ENCODE results near the gene TIMP3.

The TIMP3 gene

GRCh38 chr22:32858957-32859356 is 57.5 kb downstream of the TIMP3 start:
- TF ChIP-seq CTCF (IDR thresholded peaks at IDR 0.05; ENCODE audit: control insufficient read depth, insufficient read depth, low read depth, low read length, missing control alignments) = no peak
- H3K4me3 ChIP-seq (ENCODE audit: control insufficient read depth, low read depth, low read length) = no peak overlapping the region
- DNase-seq (ENCODE audit: low read depth) = no peak

- no peak for DNase-seq (ENCODE audit: low read depth)
- H3K4me3 ChIP-seq (ENCODE audit: control insufficient read depth, low read depth, low read length) = no peak overlapping the region
- TF ChIP-seq CTCF (IDR thresholded peaks at IDR 0.05; ENCODE audit: control insufficient read depth, insufficient read depth, low read depth, low read length, missing control alignments) = no peak
These were observed 58.2 kb downstream of the TIMP3 start for GRCh38 chr22:32859743-32860142.

DNA sequence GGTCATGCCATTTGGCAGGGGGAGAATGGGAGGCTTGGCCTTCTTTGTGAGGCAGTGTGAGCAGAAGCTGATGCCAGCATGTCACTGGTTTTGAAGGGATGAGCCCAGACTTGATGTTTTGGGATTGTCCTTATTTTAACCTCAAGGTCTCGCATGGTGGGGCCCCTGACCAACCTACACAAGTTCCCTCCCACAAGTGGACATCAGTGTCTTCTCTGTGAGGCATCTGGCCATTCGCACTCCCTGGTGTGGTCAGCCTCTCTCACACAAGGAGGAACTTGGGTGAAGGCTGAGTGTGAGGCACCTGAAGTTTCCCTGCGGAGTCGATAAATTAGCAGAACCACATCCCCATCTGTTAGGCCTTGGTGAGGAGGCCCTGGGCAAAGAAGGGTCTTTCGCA is 59.8 kb downstream of the TIMP3 start:
- H3K4me3 ChIP-seq (ENCODE audit: control insufficient read depth, low read depth, low read length) = no peak overlapping the region
- no peak for DNase-seq (ENCODE audit: low read depth)
- no peak for TF ChIP-seq CTCF (IDR thresholded peaks at IDR 0.05; ENCODE audit: control insufficient read depth, insufficient read depth, low read depth, low read length, missing control alignments)

DNA sequence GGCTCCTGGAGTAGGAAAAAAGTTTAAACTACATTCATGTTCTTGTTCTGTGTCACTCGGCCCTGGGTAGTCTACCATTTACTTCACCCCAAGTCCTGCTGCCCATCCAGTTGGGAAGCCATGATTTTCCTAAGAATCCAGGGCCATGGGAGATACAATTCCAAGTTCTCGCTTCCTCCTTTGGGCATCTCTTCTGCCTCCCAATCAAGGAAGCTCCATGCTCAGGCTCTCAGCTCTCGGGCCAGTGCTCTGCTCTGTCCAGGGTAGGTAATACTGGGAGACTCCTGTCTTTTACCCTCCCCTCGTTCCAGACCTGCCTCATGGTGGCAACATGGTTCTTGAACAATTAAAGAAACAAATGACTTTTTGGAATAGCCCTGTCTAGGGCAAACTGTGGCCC is 60.6 kb downstream of the TIMP3 start:
- DNase-seq (ENCODE audit: low read depth) = no peak
- H3K4me3 ChIP-seq (ENCODE audit: control insufficient read depth, low read depth, low read length) = no peak overlapping the region
- no peak for TF ChIP-seq CTCF (IDR thresholded peaks at IDR 0.05; ENCODE audit: control insufficient read depth, insufficient read depth, low read depth, low read length, missing control alignments)

GRCh38 chr22:32862936-32863661 is 61.6 kb downstream of the TIMP3 start:
- no peak for TF ChIP-seq CTCF (IDR thresholded peaks at IDR 0.05; ENCODE audit: control insufficient read depth, insufficient read depth, low read depth, low read length, missing control alignments)
- no peak overlapping the region for H3K4me3 ChIP-seq (ENCODE audit: control insufficient read depth, low read depth, low read length)
- DNase-seq (ENCODE audit: low read depth) = no peak

- no peak for DNase-seq (ENCODE audit: low read depth)
- TF ChIP-seq CTCF (IDR thresholded peaks at IDR 0.05; ENCODE audit: control insufficient read depth, insufficient read depth, low read depth, low read length, missing control alignments) = no peak
- no peak overlapping the region for H3K4me3 ChIP-seq (ENCODE audit: control insufficient read depth, low read depth, low read length)
These were observed 62.5 kb downstream of the TIMP3 start for GRCh38 chr22:32864041-32864440.
